GM12875 (cell line): ENCODE results near the gene PMIS2.
A peak's percentile ranks its signal among the peaks of the same experiment; 100 is the strongest.

Source experiments
- H3K4me3 ChIP-seq: one replicate; pipeline ENCODE4 v1.5.1; 2011; ENCODE audit warnings: low read depth, low read length, control low read depth
- CTCF ChIP-seq: IDR thresholded peaks from 2 replicates; pipeline ENCODE4 v1.5.1; 2011; ENCODE audit warnings: low read depth, mild to moderate bottlenecking, control low read depth, inconsistent platforms, low read length, moderate library complexity, borderline replicate concordance; ENCODE audit not compliant: insufficient read depth

Gene PMIS2

DNA sequence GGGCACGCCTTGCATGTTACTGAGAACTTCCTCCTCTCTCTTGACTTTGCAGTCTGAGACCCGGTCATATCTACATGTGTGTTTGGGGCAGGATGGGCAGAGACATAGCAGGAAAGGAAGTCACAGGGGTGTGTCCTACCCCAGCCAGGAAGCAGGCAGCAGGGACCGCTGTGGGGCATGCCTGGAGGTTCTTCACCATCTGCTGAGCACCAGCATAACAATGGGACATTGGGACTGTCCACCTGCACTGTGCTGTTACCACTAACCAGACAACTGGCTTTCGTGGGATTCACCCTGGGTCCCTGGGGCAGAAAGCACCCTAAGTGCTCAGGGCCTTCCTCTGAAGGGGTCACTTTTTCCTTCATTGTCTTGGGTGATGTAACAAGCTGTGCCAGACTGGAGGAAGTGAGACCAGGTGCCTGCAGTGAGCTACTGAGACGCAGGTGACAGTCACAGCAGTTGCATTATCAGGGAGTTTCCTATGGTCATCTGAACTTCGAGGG lies 23.9 kb downstream of the PMIS2 start:
- no peak for TF ChIP-seq CTCF

DNA sequence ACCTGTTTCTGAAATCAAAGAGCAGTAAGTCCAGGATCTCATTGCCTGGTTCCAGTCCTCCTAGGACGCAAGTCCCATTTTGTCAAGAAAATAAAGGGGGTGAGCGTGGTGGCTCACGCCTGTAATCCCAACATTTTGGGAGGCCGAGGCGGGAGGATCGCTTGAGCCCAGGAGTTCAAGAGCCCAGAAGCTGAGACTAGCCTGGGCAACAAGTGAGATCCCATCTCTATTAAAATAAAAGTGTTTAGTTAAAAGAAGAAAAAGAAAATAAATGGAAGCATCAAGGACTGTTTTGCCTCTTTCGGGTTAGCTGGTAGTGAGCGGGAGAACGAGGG lies 26.2 kb downstream of the PMIS2 start:
- TF ChIP-seq CTCF = no peak
- H3K4me3 ChIP-seq = peak overlapping the region; percentile 71

More for the DNA sequence above, 23.9 kb downstream of the PMIS2 start:
- H3K4me3 ChIP-seq = no peak overlapping the region

GRCh38 chr19:35612559-35613321 lies 26.8 kb downstream of the PMIS2 start, which contains the start of gene HAUS5:
TSS of gene HAUS5 (plus strand) at chr19:35612735. CDS start at chr19:35612795, 60 bp downstream.
- H3K4me3 ChIP-seq = peak within 1 kb of the TSS; percentile 71
- no peak for TF ChIP-seq CTCF

DNA sequence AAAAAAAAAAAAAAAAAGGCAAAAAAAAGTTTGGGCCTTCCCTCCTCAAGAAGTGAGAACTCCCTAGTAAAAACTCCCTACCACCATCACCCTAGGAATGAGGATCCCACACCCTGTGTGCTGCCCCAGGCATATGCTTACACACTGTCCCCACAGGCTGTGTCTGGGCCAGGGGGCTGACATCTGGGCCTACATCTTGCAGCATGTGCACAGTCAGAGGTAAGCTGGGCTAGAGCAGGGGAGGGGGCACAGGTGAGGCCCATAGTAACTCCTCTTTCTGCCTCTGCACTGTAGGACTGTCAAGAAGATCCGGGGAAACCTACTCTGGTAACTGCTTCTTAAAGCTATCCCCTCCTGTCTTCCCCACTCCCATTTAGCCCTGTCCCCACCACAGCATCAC lies 27.6 kb downstream of the PMIS2 start:
- no peak overlapping the region for H3K4me3 ChIP-seq
- TF ChIP-seq CTCF = no peak

DNA sequence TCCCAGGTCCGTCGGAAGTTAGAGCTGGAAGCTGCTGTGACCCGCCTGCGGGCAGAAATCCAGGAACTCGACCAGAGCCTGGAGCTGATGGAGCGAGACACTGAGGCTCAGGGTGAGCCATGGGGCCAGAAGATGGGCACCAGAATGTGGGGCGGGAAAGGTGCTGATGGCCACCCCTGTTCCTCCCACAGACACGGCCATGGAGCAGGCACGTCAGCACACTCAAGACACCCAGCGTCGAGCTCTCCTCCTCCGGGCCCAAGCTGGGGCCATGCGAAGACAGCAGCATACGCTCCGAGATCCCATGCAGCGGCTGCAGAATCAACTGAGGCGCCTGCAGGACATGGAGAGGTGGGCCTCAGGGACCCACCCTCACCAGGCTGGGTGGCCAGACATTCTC lies 29.1 kb downstream of the PMIS2 start:
- no peak for TF ChIP-seq CTCF
- H3K4me3 ChIP-seq = no peak overlapping the region

GRCh38 chr19:35618857-35619256 lies 32.9 kb downstream of the PMIS2 start:
- H3K4me3 ChIP-seq = no peak overlapping the region
- no peak for TF ChIP-seq CTCF

DNA sequence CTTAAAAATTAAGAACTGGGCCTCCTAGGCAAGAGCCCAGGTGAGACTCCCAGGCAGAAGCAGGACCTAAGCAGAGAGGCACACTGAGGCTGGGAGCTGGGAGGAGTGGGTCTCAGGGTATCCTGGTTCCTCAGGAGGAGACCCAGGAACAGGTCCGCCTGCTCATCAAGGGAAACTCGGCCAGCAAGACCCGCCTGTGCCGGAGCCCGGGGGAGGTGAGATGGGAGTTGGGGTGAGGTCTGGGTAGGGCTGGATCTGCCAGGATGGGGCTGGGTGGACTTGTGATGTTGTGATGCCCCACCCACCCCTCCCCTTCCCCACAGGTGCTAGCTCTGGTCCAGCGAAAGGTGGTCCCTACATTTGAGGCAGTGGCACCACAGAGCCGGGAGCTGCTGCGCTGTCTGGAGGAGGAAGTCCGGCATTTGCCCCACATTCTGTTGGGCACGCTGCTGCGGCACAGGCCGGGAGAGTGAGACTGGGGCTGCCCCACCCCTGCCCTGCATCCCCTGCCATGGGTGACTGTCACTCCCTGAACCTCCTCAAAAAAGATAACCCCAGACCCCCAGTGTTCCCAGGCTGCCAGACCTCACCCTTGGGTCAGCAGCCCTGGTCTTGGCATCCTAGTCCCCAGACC lies 33.4 kb downstream of the PMIS2 start:
- no peak for TF ChIP-seq CTCF
- no peak overlapping the region for H3K4me3 ChIP-seq
